ENCODE measurements around the gene BRF1.

- TF ChIP-seq CTCF (conservative IDR thresholded peaks at IDR 0.05; ENCODE audit: low read length) (no peak), EZH2phosphoT487 (IDR thresholded peaks at IDR 0.05; ENCODE audit: borderline replicate concordance) (no peak)
Measured at GRCh38 chr14:105218611-105219010, 82.2 kb downstream of the BRF1 start.
